Smooth muscle cell of the brain vasculature (primary cell): ENCODE results near the gene C17orf58.
A peak's percentile ranks its signal among the peaks of the same experiment; 100 is the strongest.
"Not testable (repeated sequence)": the region's sequence is repeated elsewhere in the genome, so short reads cannot be mapped to it uniquely, and the experiment has no call there.

Source experiments
- DNase-seq: peaks from one replicate; pipeline ENCODE4 v3.0.0-alpha.2; 2012; ENCODE audit warnings: low read depth, low spot score

Gene C17orf58

DNA sequence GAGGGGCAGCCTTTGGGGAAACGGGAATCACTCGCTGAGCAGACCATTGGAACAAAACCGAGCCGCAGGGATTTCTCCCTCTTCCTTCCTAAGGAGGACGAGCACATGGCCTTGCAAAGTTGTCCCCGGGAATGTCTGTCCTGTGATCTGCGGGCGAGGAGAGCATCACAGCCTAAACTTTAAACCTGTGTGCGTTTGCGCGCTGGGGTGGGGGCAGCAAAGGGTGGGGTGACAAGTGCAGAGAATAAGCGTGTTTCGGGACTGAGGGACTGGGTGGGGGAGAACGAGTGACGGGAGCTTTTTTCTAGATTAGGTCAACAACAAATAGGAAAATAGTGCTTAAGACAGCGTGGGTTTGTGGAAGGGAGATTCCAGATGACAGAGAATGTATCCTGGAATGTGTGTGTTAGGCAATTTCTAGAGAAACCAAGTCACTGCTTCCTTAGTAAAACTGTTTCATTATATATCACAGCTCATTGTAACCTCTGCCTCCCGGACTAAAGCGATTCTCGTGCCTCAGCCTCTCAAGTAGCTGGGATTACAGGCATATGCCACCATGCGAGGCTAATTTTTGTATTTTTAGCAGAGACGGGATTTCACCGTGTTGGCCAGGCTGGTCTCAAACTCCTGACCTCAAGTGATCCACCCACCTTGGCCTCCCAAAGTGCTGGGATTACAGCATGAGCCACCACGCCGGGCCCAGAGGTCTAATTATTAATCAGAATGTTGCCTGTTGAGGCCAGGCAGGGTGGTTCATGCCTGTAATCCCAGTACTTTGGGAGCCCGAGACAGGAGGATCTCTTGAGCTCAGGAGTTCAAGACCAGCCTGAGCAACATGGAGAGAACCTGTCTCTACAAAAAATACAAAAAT is at the start of gene C17orf58:
Gene C17orf58, minus strand, starts transcription at position 169 of the 871 bp plus-strand sequence. CDS start 271 bp downstream, outside the sequence.
- DNase-seq, result not testable (repeated sequence)

- no peak for DNase-seq
Observed at GRCh38 chr17:68036304-68037147, 40.3 kb upstream of the C17orf58 start.

- peak; percentile 92 for DNase-seq
Observed at GRCh38 chr17:68035523-68036303, 39.4 kb upstream of the C17orf58 start, which contains the start of gene KPNA2. Gene KPNA2, plus strand, starts transcription at chr17:68035735. Its CDS starts 1,398 bp downstream, at chr17:68037133.

GRCh38 chr17:68035131-68035522 is 38.9 kb upstream of the C17orf58 start:
- no peak for DNase-seq

DNA sequence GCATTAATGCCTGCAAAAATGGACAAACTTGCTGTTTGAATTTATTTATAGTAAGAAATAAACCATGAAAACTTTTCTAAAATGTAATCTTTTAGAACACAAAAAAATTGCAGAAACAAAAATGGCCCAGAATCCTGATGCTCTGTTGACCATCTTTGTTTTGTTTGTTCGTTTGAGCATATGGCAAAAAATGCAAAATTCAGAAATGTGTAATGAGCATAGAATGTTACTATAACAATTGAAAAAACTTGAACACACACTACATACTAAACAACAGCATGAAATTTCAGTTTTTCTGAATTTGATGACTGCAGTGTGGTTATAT is 38.1 kb upstream of the C17orf58 start:
- no peak for DNase-seq

DNA sequence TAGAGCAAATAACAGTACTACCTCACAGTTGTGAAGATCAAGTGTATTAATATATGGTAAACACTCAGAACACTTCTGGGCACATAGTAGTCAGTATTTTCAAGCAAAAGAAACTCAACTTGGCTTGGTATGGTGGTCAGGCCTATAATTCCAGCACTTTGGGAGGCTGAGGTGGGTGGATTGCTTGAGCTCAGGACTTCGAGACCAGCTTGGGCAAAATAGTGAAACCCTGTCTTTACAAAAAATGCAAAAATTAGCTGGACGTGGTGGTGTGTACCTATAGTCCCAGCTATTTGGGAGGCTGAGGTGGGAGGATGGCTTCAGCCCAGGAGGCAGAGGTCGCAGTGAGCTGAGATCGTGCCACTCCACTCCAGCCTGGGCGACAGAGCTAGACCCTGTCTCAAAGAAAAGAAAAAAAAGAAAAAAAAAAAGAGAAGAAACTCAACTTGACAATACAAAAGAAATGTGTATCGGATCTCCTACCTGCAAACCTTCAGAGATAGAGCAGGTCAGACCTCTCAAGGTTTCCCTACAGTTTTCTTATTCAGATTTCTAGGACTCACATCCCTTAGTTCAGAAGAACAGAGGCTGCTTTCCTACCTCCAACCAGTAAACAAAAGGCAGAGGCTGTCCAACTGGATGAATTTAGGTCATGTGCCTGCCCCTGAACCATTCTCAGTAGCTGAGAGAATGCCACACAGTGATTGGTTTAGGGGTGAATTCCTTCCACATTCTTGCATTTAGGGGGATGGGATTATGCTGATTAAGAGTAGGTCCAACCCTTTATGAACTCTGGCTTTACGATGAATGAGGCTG is 37.6 kb upstream of the C17orf58 start:
- no peak for DNase-seq

DNA sequence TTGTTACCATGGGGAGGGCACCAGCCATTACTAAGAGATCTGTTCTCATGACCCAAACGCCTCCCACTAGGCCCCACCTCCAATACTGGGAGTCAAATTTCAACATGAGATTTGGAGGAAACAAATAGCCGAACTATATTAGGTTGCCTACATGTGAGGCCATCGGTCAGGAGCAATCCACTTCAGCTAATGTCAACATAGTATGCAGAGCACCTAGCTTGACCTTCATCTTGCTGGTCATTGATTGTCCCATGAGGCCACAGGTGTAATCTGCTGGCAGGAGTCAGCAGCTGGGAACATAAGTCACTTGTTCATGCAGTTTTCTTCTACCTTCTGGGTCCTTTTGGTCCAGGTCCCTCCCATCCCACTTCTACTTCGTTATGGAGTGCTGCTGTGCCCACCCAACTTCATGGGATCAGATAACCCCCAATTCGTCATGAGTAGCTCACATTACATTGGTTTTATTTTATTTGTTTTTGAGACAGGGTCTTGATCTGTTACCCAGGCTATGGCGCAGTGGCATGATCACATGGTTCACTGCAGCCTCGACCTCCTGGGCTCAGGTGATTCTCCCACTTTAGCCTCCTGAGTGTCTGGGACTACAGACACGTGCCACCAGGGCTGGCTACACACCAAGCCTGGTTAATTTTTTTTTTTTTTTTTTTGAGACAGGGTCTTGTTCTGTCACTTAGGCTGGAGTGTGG is 33.4 kb upstream of the C17orf58 start:
- no peak for DNase-seq

GRCh38 chr17:68022547-68022946 is 26.3 kb upstream of the C17orf58 start:
- not testable (repeated sequence) for DNase-seq

DNA sequence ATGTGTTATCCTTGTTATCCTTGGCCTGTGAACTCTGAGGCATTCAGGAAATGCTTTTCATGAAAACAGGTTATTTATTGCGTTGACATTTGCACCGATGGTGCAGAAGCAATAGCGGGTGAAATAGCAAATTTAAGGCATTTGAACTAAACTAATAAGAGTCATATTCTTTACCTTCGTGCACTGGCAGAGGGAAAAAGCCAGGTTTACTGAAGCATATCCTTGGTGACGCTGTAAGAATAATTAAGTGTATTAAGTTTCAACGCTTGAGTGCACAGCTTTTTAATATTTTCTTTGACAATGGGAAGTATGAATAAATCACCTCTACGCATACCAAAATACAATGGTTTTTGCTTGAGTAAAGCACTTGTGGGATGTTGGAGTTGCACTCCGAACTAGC is 25.7 kb upstream of the C17orf58 start:
- DNase-seq, result no peak

DNA sequence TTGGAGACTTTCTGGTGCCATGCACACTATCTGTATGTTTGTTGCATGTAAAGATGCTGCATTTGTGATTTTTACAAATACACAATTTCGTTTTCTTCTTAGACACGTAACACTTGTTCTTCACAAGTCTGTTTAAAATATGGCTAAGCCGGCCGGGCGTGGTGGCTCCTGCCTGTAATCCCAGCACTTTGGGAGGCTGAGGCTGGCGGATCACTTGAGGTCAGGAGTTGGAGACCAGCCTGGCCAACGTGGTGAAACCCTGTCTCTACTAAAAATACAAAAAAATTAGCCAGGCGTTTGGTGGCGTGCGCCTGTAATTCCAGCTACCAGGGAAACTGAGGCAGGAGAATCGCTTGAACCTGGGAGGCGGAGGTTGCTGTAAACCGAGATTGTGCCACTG is 24.5 kb upstream of the C17orf58 start:
- not testable (repeated sequence) for DNase-seq

GRCh38 chr17:68020409-68020756 is 24.1 kb upstream of the C17orf58 start:
- no peak for DNase-seq

DNA sequence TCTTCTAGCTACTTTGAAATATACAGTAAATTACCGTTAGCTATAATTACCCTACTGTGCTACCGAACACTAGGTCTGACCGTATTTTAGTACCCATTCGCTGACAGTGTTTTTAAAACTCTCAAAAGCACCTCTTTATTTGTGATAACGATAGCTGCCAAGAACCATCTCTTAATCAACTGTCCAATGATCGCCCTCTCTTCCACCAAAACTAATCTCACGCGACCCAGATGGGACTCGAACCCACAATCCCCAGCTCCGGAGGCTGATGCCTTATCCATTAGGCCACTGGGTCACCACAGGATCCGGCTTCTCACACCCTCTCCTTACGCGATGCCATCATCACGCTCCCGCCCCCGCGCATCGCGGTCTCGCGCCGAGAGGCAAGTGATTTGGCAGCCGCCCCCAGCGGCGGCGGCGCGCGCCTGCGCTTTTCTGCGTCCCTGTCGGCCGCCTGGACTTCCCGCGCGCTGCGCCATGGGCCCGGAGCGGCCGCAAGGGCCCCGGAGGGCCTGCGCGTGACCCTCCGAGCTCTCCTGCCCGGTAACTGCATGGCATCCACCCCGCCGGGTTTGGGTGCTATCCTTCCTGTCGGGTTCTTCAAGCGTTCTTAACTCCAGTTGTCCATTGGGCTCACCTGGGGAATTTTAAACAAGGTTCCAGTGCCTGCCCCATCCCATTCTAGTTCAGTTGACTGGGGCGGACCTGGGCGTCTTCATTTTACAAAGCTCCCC is 23.6 kb upstream of the C17orf58 start:
- DNase-seq, result peak; percentile 94

DNA sequence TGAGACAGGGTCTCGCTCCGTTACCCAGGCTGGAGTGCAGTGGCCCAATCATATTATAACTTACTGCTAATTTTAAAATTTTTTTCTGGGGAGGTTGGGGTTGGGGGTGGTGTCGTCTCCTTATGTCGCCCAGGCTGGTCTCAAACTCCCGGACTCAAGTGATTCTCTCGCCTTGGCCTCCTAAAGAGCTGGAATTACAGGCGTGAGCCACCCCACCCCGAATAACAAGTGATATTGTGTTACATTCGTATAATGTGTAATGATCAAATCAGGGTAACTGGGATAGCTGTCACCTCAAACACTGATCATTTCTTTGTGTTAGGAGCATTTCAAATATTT is 23.0 kb upstream of the C17orf58 start:
- DNase-seq, result no peak

DNA sequence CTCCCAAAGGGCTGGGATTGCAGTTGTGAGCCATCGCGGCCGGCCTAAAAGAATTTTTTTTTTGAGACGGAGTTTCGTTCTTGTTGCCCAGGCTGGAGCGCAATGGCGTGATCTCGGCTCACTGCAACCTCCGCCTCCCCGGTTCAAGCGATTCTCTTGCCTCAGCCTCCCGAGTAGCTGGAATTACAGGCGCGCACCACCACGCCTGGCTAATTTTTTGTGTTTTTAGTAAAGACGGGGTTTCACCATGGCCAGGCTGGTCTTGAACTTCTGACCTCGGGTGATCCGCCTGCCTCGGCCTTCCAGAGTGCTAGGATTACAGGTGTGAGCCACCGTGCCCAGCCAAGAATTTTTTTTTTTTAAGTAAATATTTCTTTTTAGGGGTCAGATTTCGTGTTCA is 22.2 kb upstream of the C17orf58 start:
- DNase-seq, result not testable (repeated sequence)

DNA sequence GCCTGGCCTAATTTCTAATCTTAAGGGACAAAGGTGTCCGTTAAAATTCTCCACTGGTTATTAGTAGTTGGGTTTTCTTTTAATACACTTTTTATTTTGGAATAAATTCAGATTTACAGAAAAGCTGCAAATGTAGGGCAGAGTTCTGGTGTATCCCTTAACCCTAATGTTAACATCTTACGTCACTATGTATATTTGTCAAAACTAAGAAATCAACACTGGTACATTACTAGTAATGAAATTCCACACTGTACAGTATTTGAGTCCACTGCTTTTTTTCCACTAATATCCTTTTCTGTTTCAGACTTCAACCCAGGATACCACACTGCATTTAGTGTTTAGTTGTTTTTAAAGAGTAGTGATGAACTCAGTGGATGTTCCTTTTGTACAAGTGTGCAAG is 20.6 kb upstream of the C17orf58 start:
- no peak for DNase-seq

DNA sequence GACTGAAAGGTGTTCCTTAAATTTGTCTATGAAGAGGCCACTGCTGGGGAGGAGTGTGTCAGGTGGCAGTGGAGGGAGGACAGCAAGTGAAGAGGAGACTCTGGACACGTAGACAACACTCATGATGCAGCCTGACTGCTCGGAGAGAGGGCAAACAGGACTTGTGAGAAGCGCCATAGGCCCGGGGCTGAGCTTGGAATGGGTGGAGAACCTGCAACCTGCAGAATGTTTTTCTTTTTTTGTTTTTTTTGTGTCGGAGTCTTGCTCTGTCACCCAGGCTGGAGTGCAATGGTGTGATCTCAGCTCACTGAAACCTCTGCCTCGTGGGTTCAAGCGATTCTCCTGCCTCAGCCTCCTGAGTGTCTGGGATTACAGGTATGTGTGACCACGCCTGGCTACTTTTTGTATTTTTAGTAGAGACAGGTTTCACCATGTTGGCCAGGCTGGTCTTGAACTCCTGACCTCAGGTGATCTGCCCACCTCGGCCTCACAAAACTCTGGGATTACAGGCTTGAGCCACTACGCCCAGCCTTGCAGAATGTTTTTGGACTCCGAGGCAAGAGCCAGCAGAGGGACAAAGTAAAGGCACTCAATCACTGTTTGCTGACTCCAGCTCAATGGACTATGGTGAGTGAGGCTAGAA is 18.9 kb upstream of the C17orf58 start:
- DNase-seq, result no peak

DNA sequence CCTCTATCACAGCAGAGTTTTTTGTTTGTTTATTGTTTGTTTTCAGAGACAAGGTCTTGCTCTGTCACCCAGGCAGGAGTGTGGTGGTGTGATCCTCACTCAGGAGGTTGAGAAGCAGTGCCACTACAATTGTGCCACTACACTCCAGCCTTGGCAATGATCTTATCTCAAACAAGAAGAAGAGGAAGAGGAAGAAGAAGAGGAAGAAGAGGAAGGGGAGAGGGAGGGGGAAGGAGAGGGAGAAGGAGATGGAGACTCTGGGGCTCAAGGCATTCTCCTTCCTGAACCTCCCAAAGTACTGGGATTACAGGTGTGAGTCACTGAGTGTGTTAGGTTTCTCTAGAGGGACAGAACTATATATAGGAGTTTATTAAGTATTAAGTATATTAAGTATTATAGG is 17.1 kb upstream of the C17orf58 start:
- no peak for DNase-seq

- DNase-seq, result no peak
Observed at GRCh38 chr17:68011199-68011665, 15.0 kb upstream of the C17orf58 start.

- no peak for DNase-seq
Observed at GRCh38 chr17:68006797-68007196, 10.5 kb upstream of the C17orf58 start.
